ENCODE results near the gene C17orf75. TPM values are rescaled to one million over a fixed set of nuclear protein-coding genes. Genes with fewer than 3 reads are reported as not detected.

Gene C17orf75
- total and polyA plus RNA-seq, 4 donors, result 4.7 to 10.1 (median 7.6) TPM

DNA sequence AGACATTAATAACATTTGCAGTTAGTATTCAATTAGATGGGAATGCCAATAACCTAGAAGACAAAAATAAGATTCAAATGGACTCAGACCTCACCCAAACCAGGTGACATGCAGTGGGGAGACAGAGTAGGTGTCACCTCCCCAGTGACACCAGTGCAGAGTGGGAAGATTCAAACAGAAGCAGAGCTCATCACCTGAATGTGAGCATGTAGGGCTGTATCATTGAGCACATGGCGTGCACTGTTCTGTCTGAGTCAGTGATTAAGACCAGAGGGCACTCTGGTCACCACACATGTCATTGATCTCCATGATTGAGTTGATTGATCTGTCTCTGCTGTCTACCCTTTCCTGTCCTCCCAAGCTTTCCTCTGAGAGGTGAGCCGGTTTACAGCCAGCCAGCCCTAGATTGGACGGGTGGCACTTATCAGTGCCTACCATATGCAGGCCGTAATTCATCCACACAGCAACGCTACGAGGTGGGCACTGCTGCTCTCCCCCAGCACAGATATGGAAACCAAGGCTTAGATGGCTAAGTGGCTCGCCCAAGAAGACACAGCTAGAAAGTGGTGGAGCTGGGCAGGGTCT lies 42.3 kb downstream of the C17orf75 start:
- Histone ChIP-seq H3K4me3 (ENCODE audit: low read depth in 1 of 3, low read length in 3 of 3) (no peak overlapping the region), H3K36me3 (ENCODE audit: control insufficient read depth in 4 of 4, insufficient read depth in 3 of 4, low read depth in 1 of 4, low read length in 3 of 4) (no peaks in the 10 kb centered on the region), H3K9me3 (ENCODE audit: control insufficient read depth in 4 of 4, low read length in 3 of 4) (no peaks in the 10 kb centered on the region), H3K4me1 (ENCODE audit: control insufficient read depth in 4 of 4, insufficient read depth in 4 of 4, low read length in 3 of 4) (no peaks in the 10 kb centered on the region), H3K27ac (ENCODE audit: low read depth in 1 of 2, low read length in 2 of 2) (no peak overlapping the region), H3K27me3 (ENCODE audit: control insufficient read depth in 4 of 4, insufficient read depth in 4 of 4, low read length in 3 of 4) (no peaks in the 10 kb centered on the region), H3K9ac (ENCODE audit: low read depth in 1 of 2, low read length in 2 of 2) (no peak overlapping the region)
- WGBS, result 96% methylated on average over 7 of the region's 7 CpGs
- DNase-seq (ENCODE audit: low spot score), result no peak
- TF ChIP-seq CTCF (IDR thresholded peaks at IDR 0.05; ENCODE audit: low read depth, low read length, missing input control) (no peak), HNF4G (IDR thresholded peaks at IDR 0.05) (no peak), EGR1 (IDR thresholded peaks at IDR 0.05; ENCODE audit: low read depth in 2 of 2) (no peak)

DNA sequence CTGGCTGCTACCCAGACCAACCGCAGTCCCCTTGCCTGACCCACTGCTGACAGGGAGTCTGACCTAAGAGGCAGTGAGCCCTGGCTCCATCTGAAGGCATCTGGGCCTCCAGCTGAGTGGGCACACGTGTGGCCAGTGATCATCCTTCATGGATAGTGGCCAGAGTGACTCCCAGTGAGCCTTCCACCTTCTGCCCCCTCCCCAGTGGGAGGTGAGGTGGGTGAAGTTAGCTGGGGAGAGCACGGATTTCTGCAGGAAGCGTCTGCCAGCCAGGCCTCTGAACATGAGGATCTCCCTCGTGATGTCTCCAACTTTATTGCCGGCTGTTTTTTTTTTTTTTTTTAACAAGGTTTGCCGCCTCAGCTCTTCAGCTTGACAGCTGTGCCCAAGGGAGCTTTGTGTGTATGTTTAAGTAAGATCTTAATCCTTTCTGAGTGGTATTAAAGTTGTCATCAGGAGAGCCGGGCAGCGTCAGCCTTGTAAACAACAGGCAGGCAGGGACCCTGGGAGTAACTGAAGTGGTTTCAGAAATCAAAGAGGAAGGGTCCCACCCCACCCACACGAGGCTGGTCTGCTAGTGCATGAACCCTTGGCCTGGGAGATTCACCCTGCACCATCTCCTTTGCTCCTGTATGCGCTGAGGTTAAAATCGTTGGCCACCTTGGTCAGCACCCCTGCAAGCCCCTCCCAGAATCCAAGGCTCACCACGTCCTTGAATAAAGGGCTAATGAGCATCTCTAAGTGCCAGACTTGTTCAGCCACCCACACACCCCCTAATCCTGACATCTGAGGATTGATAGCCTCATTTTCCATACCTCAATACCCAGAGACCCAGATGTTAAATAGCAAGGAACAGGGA lies 43.0 kb downstream of the C17orf75 start:
- H3K4me1 ChIP-seq (ENCODE audit: control insufficient read depth in 4 of 4, insufficient read depth in 4 of 4, low read length in 3 of 4), result no peaks in the 10 kb centered on the region
- no peak overlapping the region for H3K27ac ChIP-seq (ENCODE audit: low read depth in 1 of 2, low read length in 2 of 2)
- no peaks in the 10 kb centered on the region for H3K36me3 ChIP-seq (ENCODE audit: control insufficient read depth in 4 of 4, insufficient read depth in 3 of 4, low read depth in 1 of 4, low read length in 3 of 4)
- no peak overlapping the region for H3K9ac ChIP-seq (ENCODE audit: low read depth in 1 of 2, low read length in 2 of 2)
- no peak overlapping the region for H3K4me3 ChIP-seq (ENCODE audit: low read depth in 1 of 3, low read length in 3 of 3)
- no peak for DNase-seq (ENCODE audit: low spot score)
- 75% methylated on average over 13 of the region's 13 CpGs for WGBS
- H3K27me3 ChIP-seq (ENCODE audit: control insufficient read depth in 4 of 4, insufficient read depth in 4 of 4, low read length in 3 of 4), result no peaks in the 10 kb centered on the region
- H3K9me3 ChIP-seq (ENCODE audit: control insufficient read depth in 4 of 4, low read length in 3 of 4), result no peaks in the 10 kb centered on the region
- TF ChIP-seq YY1 (IDR thresholded peaks at IDR 0.05), result no peak

DNA sequence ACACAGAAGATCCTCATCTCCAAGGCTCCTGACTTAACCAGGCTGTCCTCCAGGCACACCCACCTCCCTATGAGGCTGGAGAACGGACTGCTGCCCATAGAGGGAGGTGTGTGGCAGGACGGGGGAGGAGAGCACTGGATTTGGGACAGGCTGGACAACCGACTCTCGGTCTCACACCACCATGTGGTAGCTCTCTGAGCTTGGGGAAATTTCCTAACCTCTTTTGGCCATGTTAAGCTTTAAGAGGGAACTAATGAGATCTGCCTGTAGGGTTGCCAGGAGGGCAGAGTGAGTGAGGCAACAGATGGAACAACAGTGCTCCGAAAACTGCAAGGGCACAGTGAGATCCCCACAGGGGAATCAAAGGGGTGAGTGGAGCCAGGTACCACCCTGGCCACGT lies 43.7 kb downstream of the C17orf75 start:
- Histone ChIP-seq H3K36me3 (ENCODE audit: control insufficient read depth in 4 of 4, insufficient read depth in 3 of 4, low read depth in 1 of 4, low read length in 3 of 4) (no peaks in the 10 kb centered on the region), H3K27me3 (ENCODE audit: control insufficient read depth in 4 of 4, insufficient read depth in 4 of 4, low read length in 3 of 4) (no peaks in the 10 kb centered on the region), H3K27ac (ENCODE audit: low read depth in 1 of 2, low read length in 2 of 2) (no peak overlapping the region), H3K9me3 (ENCODE audit: control insufficient read depth in 4 of 4, low read length in 3 of 4) (no peaks in the 10 kb centered on the region), H3K9ac (ENCODE audit: low read depth in 1 of 2, low read length in 2 of 2) (no peak overlapping the region), H3K4me1 (ENCODE audit: control insufficient read depth in 4 of 4, insufficient read depth in 4 of 4, low read length in 3 of 4) (no peaks in the 10 kb centered on the region), H3K4me3 (ENCODE audit: low read depth in 1 of 3, low read length in 3 of 3) (no peak overlapping the region)
- no peak for DNase-seq (ENCODE audit: low spot score)
- WGBS, result 89% methylated on average over 6 of the region's 6 CpGs
- TF ChIP-seq HNF4A (conservative IDR thresholded peaks at IDR 0.05), result no peak
- TF ChIP-seq CTCF (IDR thresholded peaks at IDR 0.05; ENCODE audit: low read depth, low read length, missing input control), result no peak
- no peak for TF ChIP-seq EGR1 (IDR thresholded peaks at IDR 0.05; ENCODE audit: low read depth in 2 of 2)
- TF ChIP-seq FOXA1 (IDR thresholded peaks at IDR 0.05), result no peak
- TF ChIP-seq SP1 (IDR thresholded peaks at IDR 0.05), result no peak
- no peak for TF ChIP-seq RAD21 (IDR thresholded peaks at IDR 0.05)
- TF ChIP-seq JUND (IDR thresholded peaks at IDR 0.05), result no peak
- TF ChIP-seq NR2F2 (IDR thresholded peaks at IDR 0.05), result no peak
- TF ChIP-seq, protein P1, sequence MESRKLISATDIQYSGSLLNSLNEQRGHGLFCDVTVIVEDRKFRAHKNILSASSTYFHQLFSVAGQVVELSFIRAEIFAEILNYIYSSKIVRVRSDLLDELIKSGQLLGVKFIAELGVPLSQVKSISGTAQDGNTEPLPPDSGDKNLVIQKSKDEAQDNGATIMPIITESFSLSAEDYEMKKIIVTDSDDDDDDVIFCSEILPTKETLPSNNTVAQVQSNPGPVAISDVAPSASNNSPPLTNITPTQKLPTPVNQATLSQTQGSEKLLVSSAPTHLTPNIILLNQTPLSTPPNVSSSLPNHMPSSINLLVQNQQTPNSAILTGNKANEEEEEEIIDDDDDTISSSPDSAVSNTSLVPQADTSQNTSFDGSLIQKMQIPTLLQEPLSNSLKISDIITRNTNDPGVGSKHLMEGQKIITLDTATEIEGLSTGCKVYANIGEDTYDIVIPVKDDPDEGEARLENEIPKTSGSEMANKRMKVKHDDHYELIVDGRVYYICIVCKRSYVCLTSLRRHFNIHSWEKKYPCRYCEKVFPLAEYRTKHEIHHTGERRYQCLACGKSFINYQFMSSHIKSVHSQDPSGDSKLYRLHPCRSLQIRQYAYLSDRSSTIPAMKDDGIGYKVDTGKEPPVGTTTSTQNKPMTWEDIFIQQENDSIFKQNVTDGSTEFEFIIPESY (IDR thresholded peaks at IDR 0.05), result no peak
- TF ChIP-seq FOXA2 (IDR thresholded peaks at IDR 0.05), result no peak
- no peak for TF ChIP-seq YY1 (IDR thresholded peaks at IDR 0.05)
- no peak for TF ChIP-seq HNF4G (IDR thresholded peaks at IDR 0.05)
- TF ChIP-seq GABPA (IDR thresholded peaks at IDR 0.05 in 1 of 2, conservative IDR thresholded peaks at IDR 0.05 in 1 of 2), result no peak
- TF ChIP-seq RXRA (IDR thresholded peaks at IDR 0.05), result no peak
- no peak for TF ChIP-seq ATF3 (IDR thresholded peaks at IDR 0.05)
- TF ChIP-seq REST (IDR thresholded peaks at IDR 0.05), result no peak

All from liver (tissue), 9 donors.